HG03159 (cell line): Measurements from ENCODE around the gene CDK9.

Experiments used
- ATAC-seq: cut with Tn5 transposase; IDR thresholded peaks from one replicate; pipeline ENCODE4 v1.9.1; 2021; ENCODE audit warnings: mild to moderate bottlenecking, moderate library complexity; ENCODE audit not compliant: unreplicated experiment

The CDK9 gene

DNA sequence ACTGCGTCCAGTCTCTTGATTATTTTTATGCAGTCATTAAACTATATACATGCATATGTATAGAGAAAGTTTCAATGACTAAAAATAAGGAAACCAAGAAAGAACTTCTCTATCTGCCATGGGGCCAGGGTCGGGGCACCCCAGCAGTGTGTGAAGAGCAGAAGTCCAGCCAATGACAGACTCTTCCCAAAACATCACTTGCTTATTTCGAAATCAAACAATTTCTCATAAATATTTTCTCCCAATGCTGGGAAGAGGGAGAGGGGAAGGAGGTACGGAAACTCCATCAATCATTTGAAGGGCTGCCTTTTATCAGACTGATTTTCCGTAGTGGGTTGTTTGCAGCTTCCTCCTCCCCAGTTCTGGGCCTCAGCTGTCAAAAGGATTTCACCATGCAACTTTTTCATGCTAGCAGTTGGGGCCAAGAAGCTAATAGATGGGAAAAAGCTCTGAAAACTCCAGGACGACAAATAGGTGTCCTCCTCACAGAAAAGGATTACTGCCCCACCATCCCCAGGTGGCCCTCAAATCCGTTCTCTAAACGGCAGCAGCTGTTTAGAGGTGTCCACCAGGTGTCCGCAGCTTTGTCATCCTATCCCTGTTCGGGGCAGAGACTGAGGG is 16.2 kb downstream of the CDK9 start:
- ATAC-seq = peak; percentile 2

DNA sequence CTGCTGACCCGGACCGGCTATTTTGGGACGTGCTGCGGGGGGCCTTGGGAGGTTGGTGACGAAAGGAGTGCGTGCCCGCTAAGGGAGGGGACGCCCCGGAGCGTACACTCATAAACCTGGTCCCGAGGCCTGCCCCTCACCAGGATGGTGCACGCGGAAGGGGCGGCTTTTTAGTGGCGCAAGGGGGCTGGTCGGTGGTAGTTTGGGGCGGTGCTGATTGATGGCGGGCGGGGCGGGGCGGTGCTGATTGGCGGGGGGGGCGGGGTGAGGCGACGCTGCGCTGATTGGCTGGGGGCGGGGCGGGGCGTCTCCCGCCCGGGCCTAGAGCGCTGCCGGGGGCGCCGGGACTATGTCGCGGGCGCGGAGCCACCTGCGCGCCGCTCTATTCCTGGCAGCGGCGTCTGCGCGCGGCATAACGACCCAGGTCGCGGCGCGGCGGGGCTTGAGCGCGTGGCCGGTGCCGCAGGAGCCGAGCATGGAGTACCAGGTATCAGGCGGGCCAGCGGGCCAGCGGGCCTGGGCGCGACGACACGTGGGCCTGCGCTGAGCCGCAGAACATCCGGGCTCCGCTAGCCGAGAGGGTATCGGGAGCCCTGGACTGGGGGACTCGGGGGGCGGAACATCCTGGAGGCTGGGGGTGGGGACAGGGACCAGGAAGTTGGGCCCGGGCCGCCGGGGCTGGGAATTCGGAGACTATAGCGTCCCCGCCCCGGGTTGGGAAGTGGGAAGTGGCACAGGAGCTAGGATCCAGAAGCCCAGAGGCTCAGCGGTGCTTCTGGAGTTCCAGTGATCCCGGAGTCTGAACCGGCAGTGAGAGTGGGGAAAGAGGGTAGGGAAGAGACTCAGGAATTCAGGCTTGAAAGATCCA is 17.0 kb downstream of the CDK9 start, which contains the start of gene FPGS:
FPGS (plus strand) TSS at position 307 of the 868 bp plus-strand sequence; CDS start at position 350, 43 bp downstream.
- peak; percentile 70 for ATAC-seq

DNA sequence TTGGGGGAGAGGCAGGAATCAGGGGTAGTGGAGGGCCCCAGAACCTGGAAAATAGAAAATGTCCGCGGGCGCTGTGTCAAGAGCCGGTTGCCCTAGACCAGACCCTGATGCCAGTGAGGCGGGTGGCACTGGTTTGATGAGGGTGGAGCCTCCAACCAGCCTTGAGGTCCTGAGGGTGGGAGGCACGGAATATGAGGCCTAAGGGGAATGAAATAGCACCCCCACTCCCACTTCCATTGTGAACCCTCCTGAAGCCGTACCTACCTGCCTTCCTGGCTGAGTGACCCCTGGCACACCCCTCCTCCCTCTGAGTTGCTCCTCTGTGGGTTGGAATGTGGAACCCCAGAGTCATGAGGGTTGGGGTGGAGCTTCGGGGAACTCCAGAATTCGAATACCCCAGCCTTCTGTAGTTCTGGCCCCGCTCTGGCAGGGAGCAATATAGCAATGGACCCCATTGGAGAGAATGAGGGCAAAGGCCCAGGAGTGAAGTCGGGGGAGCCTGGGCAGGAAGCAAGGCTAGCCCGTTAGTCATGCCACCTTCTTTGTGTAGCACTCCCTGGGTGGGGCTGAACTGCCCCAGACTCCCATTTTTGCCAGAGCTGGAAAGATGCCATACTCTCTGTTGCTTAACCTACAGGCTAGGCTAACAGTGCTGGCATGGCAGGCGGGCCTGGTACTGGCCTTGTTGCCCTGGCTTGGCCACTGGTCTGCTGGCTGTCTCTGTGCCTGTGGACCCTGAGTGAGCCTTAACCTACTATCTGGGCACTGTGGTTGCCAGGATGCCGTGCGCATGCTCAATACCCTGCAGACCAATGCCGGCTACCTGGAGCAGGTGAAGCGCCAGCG is 17.9 kb downstream of the CDK9 start:
- ATAC-seq = no peak

DNA sequence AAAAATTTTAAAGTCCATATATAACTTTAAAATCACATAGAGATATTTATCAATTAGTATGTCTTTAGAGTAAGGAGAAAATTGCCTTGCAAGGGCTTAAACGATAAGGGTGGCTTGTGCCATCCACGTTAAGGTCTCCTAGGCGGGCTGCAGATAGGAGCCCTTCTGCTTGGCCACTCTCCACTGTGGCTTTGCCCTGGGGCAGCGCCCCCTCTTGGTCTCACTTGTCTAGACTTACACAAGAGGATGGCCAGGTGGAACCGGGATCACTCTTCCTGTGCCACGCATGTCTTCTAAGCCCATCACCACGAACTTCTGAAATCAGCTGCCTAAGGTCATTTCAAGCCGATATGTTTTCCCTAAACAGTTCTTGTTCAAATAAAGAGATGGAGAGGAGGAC is 19.8 kb downstream of the CDK9 start:
- no peak for ATAC-seq

DNA sequence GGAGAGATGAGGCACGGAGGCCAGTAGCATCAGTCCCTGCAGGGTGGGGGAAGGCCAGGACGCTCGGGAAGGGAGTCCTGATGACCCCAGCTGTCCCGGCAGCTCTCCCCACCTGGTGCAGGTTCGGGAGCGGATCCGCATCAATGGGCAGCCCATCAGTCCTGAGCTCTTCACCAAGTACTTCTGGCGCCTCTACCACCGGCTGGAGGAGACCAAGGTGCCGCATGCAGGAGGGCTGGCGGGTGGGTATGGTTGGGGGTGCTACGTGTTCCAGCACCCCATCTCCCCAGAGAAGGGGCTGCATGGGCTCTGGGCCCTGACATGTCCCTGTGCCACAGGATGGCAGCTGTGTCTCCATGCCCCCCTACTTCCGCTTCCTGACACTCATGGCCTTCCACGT is 21.0 kb downstream of the CDK9 start:
- ATAC-seq = no peak

DNA sequence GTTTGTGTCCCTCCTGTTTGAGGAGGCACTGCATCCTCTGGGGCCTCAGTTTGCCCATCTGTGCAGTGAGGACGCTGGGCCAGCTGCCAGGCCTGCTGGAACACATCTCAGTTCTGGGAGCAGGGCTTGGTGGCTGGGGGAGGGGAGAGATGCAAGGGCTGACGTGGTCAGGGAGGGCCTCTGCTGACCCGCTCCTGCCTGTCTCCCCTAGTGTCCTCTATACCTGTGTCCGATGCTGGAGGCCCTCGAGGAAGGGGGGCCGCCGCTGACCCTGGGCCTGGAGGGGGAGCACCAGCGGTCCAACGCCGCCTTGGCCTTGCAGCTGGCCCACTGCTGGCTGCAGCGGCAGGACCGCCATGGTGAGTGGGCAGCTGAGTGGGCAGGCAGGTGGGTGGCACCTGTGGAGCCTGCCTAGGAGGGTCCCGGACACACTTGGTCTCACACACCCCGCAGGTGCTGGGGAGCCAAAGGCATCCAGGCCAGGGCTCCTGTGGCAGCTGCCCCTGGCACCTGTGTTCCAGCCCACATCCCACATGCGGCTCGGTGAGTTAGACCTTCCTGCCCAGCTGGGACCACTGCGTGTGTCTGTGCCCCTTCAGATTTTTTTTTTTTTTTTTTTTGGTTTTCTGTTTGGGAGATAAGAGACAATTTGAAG is 22.6 kb downstream of the CDK9 start:
- ATAC-seq = no peak

DNA sequence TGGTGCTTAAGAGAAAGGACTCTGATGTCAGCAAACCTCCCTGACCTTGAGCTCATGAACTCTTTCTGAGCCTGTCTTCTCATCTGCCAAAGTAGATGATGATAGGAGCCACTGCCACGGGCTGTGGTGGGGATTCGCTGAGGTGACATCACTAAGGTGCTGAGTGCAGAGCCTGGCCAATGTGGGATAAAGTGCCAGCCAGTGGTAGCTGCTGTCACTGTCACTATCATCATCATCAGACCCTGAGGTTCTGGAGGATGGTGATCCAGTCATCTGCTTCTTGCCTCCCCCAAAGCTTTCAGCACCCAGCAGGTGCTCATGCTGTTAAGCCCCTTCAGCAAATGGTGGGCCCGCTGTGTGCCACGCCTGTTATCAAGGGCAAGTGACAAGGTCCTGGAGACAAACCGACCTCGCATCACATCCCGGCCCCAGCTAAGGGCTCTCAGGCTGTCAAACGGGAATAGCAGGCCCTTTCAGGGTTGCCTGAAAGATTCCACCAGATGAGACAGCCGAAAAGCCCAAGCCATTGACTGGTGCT is 23.2 kb downstream of the CDK9 start:
- ATAC-seq = no peak

DNA sequence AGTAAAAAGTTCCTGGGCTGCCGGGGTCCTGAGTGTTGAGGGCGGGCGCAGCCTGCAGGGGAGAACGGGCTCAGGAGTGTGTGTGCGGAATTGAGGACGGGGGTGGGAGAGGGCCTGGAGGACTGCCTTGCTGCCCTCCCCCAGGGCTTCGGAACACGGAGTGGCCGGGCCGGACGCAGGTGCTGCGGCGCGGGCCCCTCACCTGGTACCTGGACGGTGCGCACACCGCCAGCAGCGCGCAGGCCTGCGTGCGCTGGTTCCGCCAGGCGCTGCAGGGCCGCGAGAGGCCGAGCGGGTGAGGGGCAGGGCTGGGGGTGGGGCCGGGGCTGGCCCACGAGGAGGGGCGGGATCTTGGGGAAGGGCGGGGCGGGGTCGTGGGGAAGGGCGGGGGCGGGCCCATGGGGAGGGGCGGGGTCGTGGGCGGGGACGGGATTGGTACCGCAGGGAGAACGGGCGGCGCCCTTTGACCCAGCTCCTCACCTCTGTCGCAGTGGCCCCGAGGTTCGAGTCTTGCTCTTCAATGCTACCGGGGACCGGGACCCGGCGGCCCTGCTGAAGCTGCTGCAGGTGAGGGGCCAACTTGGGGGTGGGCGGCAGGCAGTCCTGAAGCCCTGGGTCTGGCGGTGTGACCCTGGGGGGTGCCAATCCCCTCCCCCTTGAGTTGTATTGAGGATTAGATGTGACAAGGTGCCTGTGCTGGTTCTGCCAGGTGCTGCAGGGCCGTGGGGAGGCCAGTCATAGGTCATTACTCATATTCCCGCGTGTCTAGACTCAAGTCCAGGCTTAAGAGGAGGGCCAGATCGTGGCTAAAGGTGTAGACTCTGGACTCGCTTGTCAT is 23.9 kb downstream of the CDK9 start:
- no peak for ATAC-seq

DNA sequence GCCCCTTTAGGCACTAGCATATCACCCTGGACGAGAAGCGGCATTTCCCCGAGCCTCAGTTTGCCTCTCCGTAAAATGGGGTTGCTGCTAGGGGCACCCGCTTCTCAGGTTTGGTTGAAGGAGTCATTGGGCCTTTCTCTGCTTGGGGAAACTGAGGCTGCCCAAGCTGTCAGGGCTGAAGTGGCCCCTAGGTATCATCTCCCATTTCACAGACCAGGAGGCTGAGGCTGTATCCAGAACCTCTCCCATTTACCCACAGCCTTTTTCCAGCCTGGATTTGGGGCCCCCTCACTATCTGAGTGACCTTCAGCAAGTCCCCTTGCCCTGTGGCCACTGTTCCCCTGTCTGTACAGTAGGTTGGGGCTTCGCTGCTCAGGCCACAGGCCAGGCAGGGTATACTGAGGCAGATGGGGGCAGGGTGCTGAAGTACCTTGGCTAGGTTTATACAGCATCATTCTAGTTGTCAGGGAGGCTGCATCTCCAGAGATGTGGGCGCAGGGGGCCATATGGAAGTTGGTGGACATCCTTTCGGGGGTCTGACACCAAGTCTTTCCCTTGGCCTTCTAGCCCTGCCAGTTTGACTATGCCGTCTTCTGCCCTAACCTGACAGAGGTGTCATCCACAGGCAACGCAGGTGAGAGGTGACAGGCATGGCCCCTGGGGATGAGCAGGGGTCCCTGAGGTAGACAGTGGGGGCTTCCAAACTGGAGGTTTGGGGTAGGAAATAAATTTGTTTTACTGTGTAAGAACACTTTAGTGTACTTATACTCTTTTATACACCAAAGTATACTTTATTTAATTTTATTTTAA is 24.7 kb downstream of the CDK9 start:
- ATAC-seq = no peak

DNA sequence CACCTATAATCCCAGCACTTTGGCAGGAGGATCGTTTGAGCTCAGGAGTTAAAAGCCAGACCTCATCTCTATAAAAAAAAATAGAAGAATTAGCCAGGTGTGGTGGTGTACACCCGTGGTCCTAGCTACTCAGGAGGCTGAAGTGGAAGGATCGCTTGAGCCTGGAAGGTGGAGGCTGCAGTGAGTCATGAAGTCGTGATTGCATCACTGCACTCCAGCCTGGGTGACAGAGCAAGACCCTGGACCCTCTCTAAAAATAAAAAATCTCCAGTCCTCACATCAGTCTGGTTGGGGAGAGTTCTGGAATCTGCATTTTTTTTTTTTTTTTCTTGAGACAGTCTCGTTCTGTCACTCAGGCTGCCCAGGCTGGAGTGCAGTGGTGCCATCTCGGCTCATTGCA is 26.2 kb downstream of the CDK9 start:
- no peak for ATAC-seq

DNA sequence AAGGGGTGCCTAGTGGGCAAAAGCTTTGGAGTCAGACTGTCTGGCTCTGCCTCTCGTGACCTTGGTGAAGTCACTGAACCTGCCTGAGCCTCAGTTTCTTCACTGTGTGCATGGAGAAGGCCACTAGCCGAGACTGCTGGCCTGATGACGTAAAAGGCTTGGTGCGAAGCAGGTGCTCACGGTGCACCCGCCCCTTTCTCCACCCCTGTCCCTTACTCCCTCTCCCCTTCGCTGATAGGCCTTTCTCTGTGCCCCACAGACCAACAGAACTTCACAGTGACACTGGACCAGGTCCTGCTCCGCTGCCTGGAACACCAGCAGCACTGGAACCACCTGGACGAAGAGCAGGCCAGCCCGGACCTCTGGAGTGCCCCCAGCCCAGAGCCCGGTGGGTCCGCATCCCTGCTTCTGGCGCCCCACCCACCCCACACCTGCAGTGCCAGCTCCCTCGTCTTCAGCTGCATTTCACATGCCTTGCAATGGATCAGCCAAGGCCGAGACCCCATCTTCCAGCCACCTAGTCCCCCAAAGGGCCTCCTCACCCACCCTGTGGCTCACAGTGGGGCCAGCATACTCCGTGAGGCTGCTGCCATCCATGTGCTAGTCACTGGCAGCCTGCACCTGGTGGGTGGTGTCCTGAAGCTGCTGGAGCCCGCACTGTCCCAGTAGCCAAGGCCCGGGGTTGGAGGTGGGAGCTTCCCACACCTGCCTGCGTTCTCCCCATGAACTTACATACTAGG is 27.3 kb downstream of the CDK9 start:
- no peak for ATAC-seq

DNA sequence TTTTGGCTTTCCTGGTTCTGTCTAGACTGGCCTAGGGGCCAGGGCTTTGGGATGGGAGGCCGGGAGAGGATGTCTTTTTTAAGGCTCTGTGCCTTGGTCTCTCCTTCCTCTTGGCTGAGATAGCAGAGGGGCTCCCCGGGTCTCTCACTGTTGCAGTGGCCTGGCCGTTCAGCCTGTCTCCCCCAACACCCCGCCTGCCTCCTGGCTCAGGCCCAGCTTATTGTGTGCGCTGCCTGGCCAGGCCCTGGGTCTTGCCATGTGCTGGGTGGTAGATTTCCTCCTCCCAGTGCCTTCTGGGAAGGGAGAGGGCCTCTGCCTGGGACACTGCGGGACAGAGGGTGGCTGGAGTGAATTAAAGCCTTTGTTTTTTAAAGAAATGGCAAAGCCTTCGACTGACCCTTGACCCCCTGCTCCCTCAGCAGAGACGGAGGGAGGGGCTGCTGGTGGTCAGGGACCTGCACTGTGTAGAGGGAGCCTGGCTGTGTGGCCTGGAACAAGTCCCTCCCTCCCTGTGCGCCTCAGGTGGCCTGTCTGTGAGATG is 27.9 kb downstream of the CDK9 start:
- no peak for ATAC-seq

DNA sequence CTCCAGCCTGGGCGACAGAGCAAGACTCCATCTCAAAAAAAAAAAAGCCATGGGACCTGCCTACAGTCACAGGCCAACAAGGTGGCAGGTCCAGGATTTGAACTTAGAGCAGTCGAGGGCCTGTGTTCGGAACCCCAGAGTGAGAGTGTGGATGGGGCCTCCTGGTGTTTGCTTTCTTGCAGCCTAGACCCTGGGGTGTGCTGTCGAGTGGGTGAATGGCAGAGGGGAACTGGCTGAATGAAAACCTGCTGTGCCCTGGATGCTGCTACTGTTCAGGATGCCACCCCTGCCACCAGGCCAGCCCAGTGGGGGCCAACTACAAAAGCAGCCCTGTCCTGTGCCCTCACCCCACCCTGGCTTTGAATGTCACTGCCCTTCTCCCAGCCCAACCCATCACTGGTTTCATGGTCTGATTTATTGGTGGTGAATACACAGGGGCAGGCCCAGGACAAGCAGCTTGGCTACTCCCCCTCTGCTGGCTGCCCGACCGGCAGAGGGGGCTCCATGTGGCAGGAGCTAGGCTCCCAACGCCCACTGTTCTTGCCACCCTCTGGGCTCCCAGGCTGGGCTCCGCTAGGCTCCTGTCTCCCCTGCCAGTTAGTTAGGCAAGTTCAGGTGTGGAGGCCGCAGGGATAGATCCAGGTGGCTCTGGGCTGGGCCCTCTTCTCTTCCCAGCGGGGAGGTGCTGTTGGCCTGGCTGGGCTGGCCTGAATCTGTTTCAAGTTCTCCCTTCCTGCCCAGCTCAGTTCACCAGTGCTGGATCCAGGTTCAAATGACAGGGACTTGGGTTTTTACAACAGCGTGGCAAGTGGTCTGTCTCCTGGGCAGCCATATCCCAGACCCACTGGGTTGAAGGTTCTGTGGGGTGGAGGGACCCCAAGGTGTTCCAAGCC is 29.0 kb downstream of the CDK9 start:
- no peak for ATAC-seq

DNA sequence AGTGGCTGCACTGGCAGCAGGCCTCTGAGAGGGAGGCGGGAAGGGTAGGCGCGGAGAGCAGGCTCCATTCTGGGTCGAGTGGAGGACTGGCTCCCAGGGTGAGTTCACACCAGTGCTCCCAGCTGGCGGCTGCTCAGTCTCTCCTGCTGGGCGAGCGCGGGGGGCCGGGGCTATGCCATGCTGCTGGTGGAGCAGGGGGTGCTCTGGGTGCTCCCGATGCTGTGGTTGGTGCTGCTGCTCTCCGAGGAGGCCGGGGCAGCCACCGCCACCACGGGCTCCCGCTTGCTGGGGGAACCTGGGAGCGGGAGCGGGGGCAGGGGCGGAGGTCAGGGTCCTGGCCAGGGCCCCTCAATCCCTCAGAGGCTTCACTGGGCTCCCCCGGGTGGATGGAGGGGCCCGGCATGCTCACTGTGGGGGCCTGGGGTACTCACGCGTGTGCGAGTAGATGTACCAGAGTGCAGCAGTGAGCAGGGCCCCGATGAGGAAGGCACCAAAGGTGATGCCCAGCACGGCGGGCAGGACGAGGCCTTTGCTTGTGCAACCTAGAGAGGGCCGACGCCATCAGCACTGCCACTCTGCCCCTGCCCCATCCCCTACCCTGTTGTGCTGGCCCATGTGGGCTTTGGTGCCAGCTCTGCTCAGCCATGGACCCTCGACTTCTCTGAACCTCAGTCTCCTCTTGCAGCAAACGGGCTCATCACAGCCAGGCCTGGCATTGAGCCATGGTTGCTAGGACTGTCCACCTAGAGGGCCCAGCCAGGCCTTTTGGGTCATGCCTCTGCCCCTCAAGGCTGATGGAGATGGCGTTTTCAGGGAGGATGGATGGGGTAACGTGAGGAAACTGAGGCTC is 29.9 kb downstream of the CDK9 start:
- ATAC-seq = no peak

DNA sequence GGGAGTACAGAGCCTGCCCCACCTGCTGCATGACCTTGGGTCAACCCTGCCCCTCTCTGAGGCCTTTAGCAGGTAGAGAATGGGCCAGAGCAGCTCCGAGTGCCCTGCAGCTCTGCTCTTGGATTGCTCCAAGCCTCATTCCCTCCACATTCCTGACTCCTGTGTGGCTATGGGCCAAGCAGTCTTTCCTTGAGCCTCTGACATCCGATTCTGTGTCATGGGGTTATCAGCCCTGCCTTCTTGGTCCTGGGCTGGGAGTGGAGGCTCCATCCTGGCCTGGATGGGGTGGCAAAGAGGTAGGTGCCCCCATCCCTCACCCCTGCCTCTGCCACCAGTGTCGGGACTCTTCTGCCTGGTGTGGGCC is 30.5 kb downstream of the CDK9 start:
- no peak for ATAC-seq

DNA sequence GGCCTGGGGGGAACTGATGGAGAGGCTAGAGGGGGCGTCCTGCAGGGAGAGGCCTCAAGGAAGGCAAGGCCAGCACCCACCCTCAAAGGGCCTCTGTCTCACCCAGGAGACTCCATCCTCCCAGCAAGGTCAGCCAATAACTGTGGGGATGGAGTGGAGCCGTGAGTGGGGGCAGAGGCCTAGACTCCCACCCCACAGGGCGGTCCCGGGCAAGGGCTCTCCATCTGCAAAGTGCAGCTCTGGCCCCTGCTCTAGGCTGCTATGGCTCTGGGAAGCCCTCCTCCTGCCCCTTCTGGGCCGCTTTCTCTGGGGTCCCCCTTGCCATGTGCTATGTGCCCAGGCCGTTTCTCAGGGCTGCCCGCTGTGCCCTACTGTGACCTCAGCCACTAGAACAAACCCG is 30.9 kb downstream of the CDK9 start:
- no peak for ATAC-seq
